Panc1 (cell line): ENCODE measurements around the gene POLN. TPM values are rescaled to one million over a fixed set of nuclear protein-coding genes. Genes with fewer than 3 reads are reported as not detected.

ENCODE experiments used
- ATAC-seq: fragments of 200-7000 bp; cut with Tn5 transposase; 2 replicates; pipeline ENCODE4 v1.9.1; 2020; ENCODE audit warnings: mild to moderate bottlenecking, moderate library complexity
- BruUV-seq: library from RNA; stranded (reverse); fragments of 400-500 nt; replicated peaks from 2 replicates; lab custom pipeline; 2021; lab: Mats Ljungman, UMichigan
- CTCF ChIA-PET: fragments of 300-600 bp; sonication (Branson Sonifier 250); formaldehyde crosslinking; loops from one replicate; lab custom pipeline; 2022; ENCODE audit warnings: antibody characterized with exemption; lab: Charles Lee
- POLR2A ChIA-PET: fragments of 300-600 bp; sonication (Branson Sonifier 250); formaldehyde crosslinking; loops from one replicate; lab custom pipeline; 2022; ENCODE audit warnings: antibody characterized with exemption; lab: Charles Lee
- DNase-seq: peaks from one replicate; pipeline ENCODE4 v3.0.0-alpha.2; 2010; ENCODE audit warnings: low read depth, low spot score
- H3K27ac ChIP-seq: 2 replicates; pipeline ENCODE4 v1.5.1; 2011; ENCODE audit warnings: mild to moderate bottlenecking, low read length, inconsistent platforms
- H3K27me3 ChIP-seq: fragments of 200-500 bp; sonication (Bioruptor generic); 2 replicates; pipeline ENCODE4 v1.6.0; 2014; ENCODE audit warnings: low read length, inconsistent platforms; ENCODE audit not compliant: control insufficient read depth, insufficient read depth
- H3K36me3 ChIP-seq: fragments of 200-500 bp; sonication (Bioruptor generic); 2 replicates; pipeline ENCODE4 v1.5.1; 2014; ENCODE audit warnings: inconsistent platforms, mild to moderate bottlenecking, low read length, moderate library complexity; ENCODE audit not compliant: control insufficient read depth, insufficient read depth
- H3K4me1 ChIP-seq: 2 replicates; pipeline ENCODE4 v1.5.1; 2011; ENCODE audit warnings: inconsistent platforms, mild to moderate bottlenecking, low read length, moderate library complexity; ENCODE audit not compliant: control insufficient read depth, insufficient read depth
- H3K4me3 ChIP-seq, 2 experiments: 2 replicates each; pipeline ENCODE4 v1.5.1; 2011 to 2012; ENCODE audit warnings: low read depth in 2 of 2, low read length in 2 of 2, mild to moderate bottlenecking in 2 of 2, inconsistent platforms in 1 of 2, moderate library complexity in 1 of 2
- H3K9me3 ChIP-seq: fragments of 200-500 bp; sonication (Bioruptor generic); 2 replicates; pipeline ENCODE4 v1.5.1; 2014; ENCODE audit warnings: low read depth, mild to moderate bottlenecking, inconsistent platforms, low read length, moderate library complexity; ENCODE audit not compliant: control insufficient read depth, insufficient read depth
- CTCF ChIP-seq: fragments of 450-650 bp; IDR thresholded peaks from 2 replicates; pipeline ENCODE4 v1.5.1; 2017; ENCODE audit warnings: mild to moderate bottlenecking
- POLR2AphosphoS5 ChIP-seq: IDR thresholded peaks from 2 replicates; pipeline ENCODE4 v1.6.1; 2012; ENCODE audit warnings: mild to moderate bottlenecking, low read depth, low read length, moderate library complexity
- REST ChIP-seq, 2 experiments: IDR thresholded peaks; 2 replicates each; pipeline ENCODE4 v1.6.1; 2011 to 2012; ENCODE audit warnings: low read depth in 2 of 2, control low read depth in 1 of 2, low read length in 1 of 2, mild to moderate bottlenecking in 1 of 2, moderate library complexity in 1 of 2; ENCODE audit not compliant: insufficient read depth in 1 of 2
- SIN3A ChIP-seq: IDR thresholded peaks from 2 replicates; pipeline ENCODE4 v1.6.1; 2012; ENCODE audit warnings: low read depth, mild to moderate bottlenecking, low read length, moderate library complexity, borderline replicate concordance; ENCODE audit not compliant: insufficient read depth
- TCF7L2 ChIP-seq: IDR thresholded peaks from 2 replicates; pipeline ENCODE4 v1.6.1; 2011; ENCODE audit warnings: mild to moderate bottlenecking, low read depth, low read length, inconsistent platforms
- in situ Hi-C: cut with HindIII; loops from 2 replicates; pipeline ENCODE4 v1.10.0; 2016; ENCODE audit warnings: low sequenced_read_pairs, low pct_unique_long_range_greater_than_20kb
- intact Hi-C: fragments of 100-400 bp; cut with micrococcal nuclease; formaldehyde crosslinking; loops from one replicate; pipeline ENCODE4 v1.10.0; 2022; ENCODE audit not compliant: unreplicated experiment
- total RNA-seq: library from RNA; stranded (reverse); gene quantifications from one replicate; pipeline ENCODE4 v1.2.1, GENCODE V29; 2021; ENCODE audit not compliant: unreplicated experiment

Gene POLN
- total RNA-seq, 1 experiment from 2014 or later = 4.3 TPM

GRCh38 chr4:2073808-2074481, 168.0 kb downstream of the POLN start:
- POLR2A ChIA-PET = no interaction called here
- intact Hi-C loops = no loop called here
- Histone ChIP-seq H3K27ac (no peak overlapping the region), H3K9me3 (no peaks in the 10 kb centered on the region), H3K4me1 (peaks cover 7% of the 10 kb centered on the region), H3K36me3 (no peaks in the 10 kb centered on the region), H3K4me3 (no peak overlapping the region), H3K27me3 (no peaks in the 10 kb centered on the region)
- ATAC-seq = no peak
- in situ Hi-C loops = no loop called here
- no TSS peak for BruUV-seq
- no peak for TF ChIP-seq SIN3A
- no peak for TF ChIP-seq REST (IDR thresholded peaks at IDR 0.05; ENCODE audit: insufficient read depth in 1 of 2, low read depth in 2 of 2, low read length in 1 of 2)
- TF ChIP-seq TCF7L2 = no peak
- TF ChIP-seq POLR2AphosphoS5 = no peak
- no peak for TF ChIP-seq CTCF
- DNase-seq = no peak
- CTCF ChIA-PET = no interaction called here

GRCh38 chr4:2072971-2073807, 168.7 kb downstream of the POLN start:
- Histone ChIP-seq H3K36me3 (no peaks in the 10 kb centered on the region), H3K27me3 (no peaks in the 10 kb centered on the region), H3K9me3 (no peaks in the 10 kb centered on the region), H3K27ac (no peak overlapping the region), H3K4me1 (peaks cover 7% of the 10 kb centered on the region), H3K4me3 (no peak overlapping the region)
- POLR2A ChIA-PET = no interaction called here
- no peak for ATAC-seq
- no TSS peak for BruUV-seq
- CTCF ChIA-PET = no interaction called here
- no peak for DNase-seq
- in situ Hi-C loops (no loop called here), intact Hi-C loops (no loop called here)
- no peak for TF ChIP-seq TCF7L2
- no peak for TF ChIP-seq POLR2AphosphoS5
- no peak for TF ChIP-seq REST (IDR thresholded peaks at IDR 0.05; ENCODE audit: insufficient read depth in 1 of 2, low read depth in 2 of 2, low read length in 1 of 2)
- TF ChIP-seq SIN3A = no peak
- TF ChIP-seq CTCF = no peak
